DND-41 (cell line): ENCODE results near the gene DNM3.

Source experiments
- EZH2 ChIP-seq: IDR thresholded peaks from 3 replicates; pipeline ENCODE4 v1.6.1; 2012; ENCODE audit warnings: borderline replicate concordance, low read depth, mild to moderate bottlenecking, moderate library complexity, low read length, inconsistent platforms; ENCODE audit not compliant: severe bottlenecking
- TF ChIP-seq, protein P1 (sequence below): IDR thresholded peaks from 2 replicates; pipeline ENCODE4 v1.5.1; 2012; ENCODE audit warnings: borderline replicate concordance, low read length, moderate library complexity, mild to moderate bottlenecking; ENCODE audit not compliant: poor library complexity, severe bottlenecking; ENCODE audit errors: extremely low read depth

DNA sequence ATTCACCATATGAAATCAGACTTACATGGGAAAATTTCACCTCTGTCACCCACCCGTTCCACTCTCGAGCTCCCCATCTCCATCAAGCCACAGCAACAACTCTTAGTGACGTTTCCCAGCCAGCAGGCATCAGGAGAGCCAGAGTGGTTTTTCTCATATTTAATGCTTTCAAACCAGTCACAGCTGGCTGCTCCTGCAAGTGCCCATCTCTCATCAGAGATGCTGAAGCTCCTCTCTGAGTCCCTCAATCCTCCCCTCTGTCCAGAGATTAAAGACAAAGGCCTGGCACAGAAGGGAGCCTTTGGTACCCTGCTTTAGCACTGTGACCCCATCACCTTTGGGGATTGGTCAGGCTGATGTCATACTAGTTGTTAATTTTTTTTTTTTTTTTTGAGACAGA lies 277.3 kb downstream of the DNM3 start:
- TF ChIP-seq, protein P1, sequence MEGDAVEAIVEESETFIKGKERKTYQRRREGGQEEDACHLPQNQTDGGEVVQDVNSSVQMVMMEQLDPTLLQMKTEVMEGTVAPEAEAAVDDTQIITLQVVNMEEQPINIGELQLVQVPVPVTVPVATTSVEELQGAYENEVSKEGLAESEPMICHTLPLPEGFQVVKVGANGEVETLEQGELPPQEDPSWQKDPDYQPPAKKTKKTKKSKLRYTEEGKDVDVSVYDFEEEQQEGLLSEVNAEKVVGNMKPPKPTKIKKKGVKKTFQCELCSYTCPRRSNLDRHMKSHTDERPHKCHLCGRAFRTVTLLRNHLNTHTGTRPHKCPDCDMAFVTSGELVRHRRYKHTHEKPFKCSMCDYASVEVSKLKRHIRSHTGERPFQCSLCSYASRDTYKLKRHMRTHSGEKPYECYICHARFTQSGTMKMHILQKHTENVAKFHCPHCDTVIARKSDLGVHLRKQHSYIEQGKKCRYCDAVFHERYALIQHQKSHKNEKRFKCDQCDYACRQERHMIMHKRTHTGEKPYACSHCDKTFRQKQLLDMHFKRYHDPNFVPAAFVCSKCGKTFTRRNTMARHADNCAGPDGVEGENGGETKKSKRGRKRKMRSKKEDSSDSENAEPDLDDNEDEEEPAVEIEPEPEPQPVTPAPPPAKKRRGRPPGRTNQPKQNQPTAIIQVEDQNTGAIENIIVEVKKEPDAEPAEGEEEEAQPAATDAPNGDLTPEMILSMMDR = no peak
- no peak for TF ChIP-seq EZH2
